OCI-LY1 (cell line): ENCODE results near the gene ATG7.
"Not testable (repeated sequence)": the region's sequence is repeated elsewhere in the genome, so short reads cannot be mapped to it uniquely, and the experiment has no call there.

Source experiments
- H2AFZ ChIP-seq: fragments of 200-600 bp; sonication (generic), shearing (Covaris generic); 2 replicates; pipeline ENCODE4 v1.6.0; 2014; ENCODE audit warnings: antibody characterized with exemption, mild to moderate bottlenecking, low read length
- H3F3A ChIP-seq: fragments of 200-600 bp; sonication (generic), shearing (Covaris generic); 2 replicates; pipeline ENCODE4 v1.6.0; 2014; ENCODE audit warnings: mild to moderate bottlenecking, antibody characterized with exemption, low read length, moderate library complexity; ENCODE audit not compliant: insufficient read depth
- H3K27ac ChIP-seq: fragments of 200-600 bp; sonication (generic); 2 replicates; pipeline ENCODE4 v1.5.1; 2014; ENCODE audit warnings: low read length, mixed run types, mild to moderate bottlenecking, low read depth; ENCODE audit not compliant: poor library complexity, severe bottlenecking
- H3K27me3 ChIP-seq: fragments of 200-600 bp; sonication (generic); 2 replicates; pipeline ENCODE4 v1.6.0; 2014; ENCODE audit warnings: antibody characterized with exemption, mild to moderate bottlenecking, low read length, moderate library complexity; ENCODE audit not compliant: insufficient read depth
- H3K36me3 ChIP-seq: fragments of 200-600 bp; sonication (generic); 2 replicates; pipeline ENCODE4 v1.6.1; 2014; ENCODE audit warnings: mild to moderate bottlenecking, antibody characterized with exemption, low read length, moderate library complexity, mixed read lengths; ENCODE audit not compliant: insufficient read depth
- H3K4me1 ChIP-seq: fragments of 200-600 bp; sonication (generic); 2 replicates; pipeline ENCODE4 v1.5.1; 2014; ENCODE audit warnings: mild to moderate bottlenecking, low read length, moderate library complexity; ENCODE audit not compliant: insufficient read depth, severe bottlenecking
- H3K4me2 ChIP-seq: fragments of 200-600 bp; sonication (generic), shearing (Covaris generic); 2 replicates; pipeline ENCODE4 v1.6.1; 2014; ENCODE audit warnings: low read length
- H3K4me3 ChIP-seq: fragments of 200-600 bp; sonication (generic); 2 replicates; pipeline ENCODE4 v1.5.1; 2014; ENCODE audit warnings: low read length, low read depth, mild to moderate bottlenecking, mixed read lengths; ENCODE audit not compliant: poor library complexity, severe bottlenecking
- H3K79me2 ChIP-seq: fragments of 200-600 bp; shearing (Covaris generic); 2 replicates; pipeline ENCODE4 v1.6.1; 2016; ENCODE audit warnings: mixed run types, low read length, mixed read lengths; ENCODE audit not compliant: insufficient read depth
- H3K9ac ChIP-seq: fragments of 200-600 bp; sonication (generic), shearing (Covaris generic); 2 replicates; pipeline ENCODE4 v1.6.1; 2014; ENCODE audit warnings: mild to moderate bottlenecking, low read length, mixed read lengths
- H3K9me2 ChIP-seq: fragments of 200-600 bp; sonication (generic), shearing (Covaris generic); 2 replicates; pipeline ENCODE4 v1.6.1; 2014; ENCODE audit warnings: low read depth, mild to moderate bottlenecking, low read length, mixed read lengths
- H3K9me3 ChIP-seq: fragments of 200-600 bp; shearing (Covaris generic); 2 replicates; pipeline ENCODE4 v1.6.1; 2014; ENCODE audit warnings: low read length, mixed read lengths
- H4K20me1 ChIP-seq: fragments of 200-600 bp; sonication (generic), shearing (Covaris generic); 2 replicates; pipeline ENCODE4 v1.6.0; 2016; ENCODE audit warnings: mild to moderate bottlenecking, low read length; ENCODE audit not compliant: insufficient read depth
- EZH2 ChIP-seq: fragments of 200-600 bp; sonication (generic), shearing (Covaris generic); IDR thresholded peaks from 2 replicates; pipeline ENCODE4 v1.8.0; 2017; ENCODE audit warnings: borderline replicate concordance, mixed run types, mild to moderate bottlenecking, antibody characterized with exemption, low read length, moderate library complexity, mixed read lengths
- TF ChIP-seq, protein P1 (sequence below): fragments of 200-600 bp; sonication (generic), shearing (Covaris generic); IDR thresholded peaks from 2 replicates; pipeline ENCODE4 v1.5.1; 2017; ENCODE audit warnings: mild to moderate bottlenecking, antibody characterized with exemption, low read length, moderate library complexity, mixed read lengths

The ATG7 gene

DNA sequence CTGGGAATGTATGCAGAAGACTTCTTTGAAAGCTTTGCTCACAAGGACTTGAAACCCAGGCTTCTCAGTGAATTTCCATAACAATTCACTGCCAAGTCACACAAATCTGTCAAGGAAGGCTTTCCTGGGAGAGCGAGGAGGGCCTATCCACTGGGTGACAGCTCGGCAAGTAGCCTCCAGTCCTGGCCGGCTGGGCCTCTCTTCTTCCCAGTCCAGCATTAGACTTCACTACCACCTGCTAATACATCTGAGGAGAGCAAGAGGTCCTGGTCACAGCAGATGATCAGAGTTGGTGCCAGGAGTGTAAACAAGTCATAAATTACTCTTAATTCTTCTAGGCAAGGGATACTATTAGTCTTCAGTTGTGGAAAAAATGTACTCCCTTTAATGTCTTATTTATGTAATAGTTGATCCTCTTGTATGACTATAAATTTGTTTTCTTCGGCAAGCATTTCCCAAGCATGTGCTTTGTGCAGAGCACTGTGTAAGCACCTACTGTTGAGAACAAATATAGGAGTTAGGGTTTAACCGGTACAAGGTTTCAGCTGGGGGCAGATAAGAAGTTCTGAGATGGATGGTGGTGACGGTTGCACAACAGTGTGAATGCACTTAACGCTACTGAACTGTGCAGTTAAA lies 208.6 kb downstream of the ATG7 start:
- Histone ChIP-seq H3K9me2 (no peaks in the 10 kb centered on the region), H3K9ac (no peak overlapping the region), H3K27me3 (no peaks in the 10 kb centered on the region), H2AFZ (no peak overlapping the region), H3F3A (no peaks in the 10 kb centered on the region), H3K4me1 (no peaks in the 10 kb centered on the region), H3K79me2 (no peaks in the 10 kb centered on the region), H3K9me3 (no peaks in the 10 kb centered on the region), H3K36me3 (no peaks in the 10 kb centered on the region), H3K27ac (no peak overlapping the region), H3K4me2 (no peak overlapping the region), H3K4me3 (no peak overlapping the region), H4K20me1 (no peaks in the 10 kb centered on the region)
- TF ChIP-seq EZH2, result no peak
- TF ChIP-seq, protein P1, sequence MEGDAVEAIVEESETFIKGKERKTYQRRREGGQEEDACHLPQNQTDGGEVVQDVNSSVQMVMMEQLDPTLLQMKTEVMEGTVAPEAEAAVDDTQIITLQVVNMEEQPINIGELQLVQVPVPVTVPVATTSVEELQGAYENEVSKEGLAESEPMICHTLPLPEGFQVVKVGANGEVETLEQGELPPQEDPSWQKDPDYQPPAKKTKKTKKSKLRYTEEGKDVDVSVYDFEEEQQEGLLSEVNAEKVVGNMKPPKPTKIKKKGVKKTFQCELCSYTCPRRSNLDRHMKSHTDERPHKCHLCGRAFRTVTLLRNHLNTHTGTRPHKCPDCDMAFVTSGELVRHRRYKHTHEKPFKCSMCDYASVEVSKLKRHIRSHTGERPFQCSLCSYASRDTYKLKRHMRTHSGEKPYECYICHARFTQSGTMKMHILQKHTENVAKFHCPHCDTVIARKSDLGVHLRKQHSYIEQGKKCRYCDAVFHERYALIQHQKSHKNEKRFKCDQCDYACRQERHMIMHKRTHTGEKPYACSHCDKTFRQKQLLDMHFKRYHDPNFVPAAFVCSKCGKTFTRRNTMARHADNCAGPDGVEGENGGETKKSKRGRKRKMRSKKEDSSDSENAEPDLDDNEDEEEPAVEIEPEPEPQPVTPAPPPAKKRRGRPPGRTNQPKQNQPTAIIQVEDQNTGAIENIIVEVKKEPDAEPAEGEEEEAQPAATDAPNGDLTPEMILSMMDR, result no peak

DNA sequence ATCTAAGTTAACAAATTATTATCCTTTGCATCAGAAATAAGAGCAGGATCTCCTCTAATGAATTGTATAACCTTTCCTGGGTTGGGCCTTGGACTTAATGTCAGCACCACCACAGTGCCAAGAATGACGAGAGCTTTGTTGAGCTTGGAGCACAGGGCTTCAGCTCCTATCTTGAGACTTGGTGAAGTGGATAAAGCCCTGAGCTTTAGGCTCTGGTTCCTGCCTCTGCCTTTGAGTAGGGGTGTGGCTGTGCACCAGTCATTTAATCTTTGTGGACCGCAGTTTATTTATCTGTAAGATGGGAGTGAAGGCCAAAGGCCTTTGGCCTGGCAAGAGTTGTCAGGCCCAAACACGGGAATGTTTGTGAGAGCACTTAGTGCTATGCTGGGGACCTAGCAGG lies 209.4 kb downstream of the ATG7 start:
- Histone ChIP-seq H3K9me3 (no peaks in the 10 kb centered on the region), H3F3A (no peaks in the 10 kb centered on the region), H3K27ac (no peak overlapping the region), H2AFZ (no peak overlapping the region), H3K79me2 (no peaks in the 10 kb centered on the region), H3K36me3 (no peaks in the 10 kb centered on the region), H3K9ac (no peak overlapping the region), H3K4me1 (no peaks in the 10 kb centered on the region), H3K9me2 (no peaks in the 10 kb centered on the region), H3K4me3 (no peak overlapping the region), H3K4me2 (no peak overlapping the region), H3K27me3 (no peaks in the 10 kb centered on the region), H4K20me1 (no peaks in the 10 kb centered on the region)
- TF ChIP-seq, protein P1, result no peak
- TF ChIP-seq EZH2, result no peak

GRCh38 chr3:11482021-11482420 lies 209.8 kb downstream of the ATG7 start:
- Histone ChIP-seq H2AFZ (no peak overlapping the region), H3K79me2 (no peaks in the 10 kb centered on the region), H3K9me2 (no peaks in the 10 kb centered on the region), H4K20me1 (no peaks in the 10 kb centered on the region), H3K27me3 (no peaks in the 10 kb centered on the region), H3K9me3 (no peaks in the 10 kb centered on the region), H3K27ac (no peak overlapping the region), H3K4me2 (no peak overlapping the region), H3K9ac (no peak overlapping the region), H3K4me1 (no peaks in the 10 kb centered on the region), H3F3A (no peaks in the 10 kb centered on the region), H3K4me3 (no peak overlapping the region), H3K36me3 (no peaks in the 10 kb centered on the region)
- TF ChIP-seq, protein P1, result no peak
- TF ChIP-seq EZH2, result no peak

- not testable (repeated sequence) for H3K4me2 ChIP-seq, H2AFZ ChIP-seq, H3K4me1 ChIP-seq, H3F3A ChIP-seq, H3K9ac ChIP-seq, H3K9me3 ChIP-seq, H3K9me2 ChIP-seq, H3K27ac ChIP-seq, H3K27me3 ChIP-seq, H3K4me3 ChIP-seq, H3K79me2 ChIP-seq, H4K20me1 ChIP-seq, H3K36me3 ChIP-seq
Measured at GRCh38 chr3:11488356-11488755, 216.2 kb downstream of the ATG7 start.
